A549 (cell line): Measurements from ENCODE around the gene RPS10. TPM values are rescaled to one million over a fixed set of nuclear protein-coding genes. Genes with fewer than 3 reads are reported as not detected.

ENCODE experiments used
- ATAC-seq, 2 experiments: fragments of 200-7000 bp in 1 of 2; fragments of >200 bp in 1 of 2; cut with Nextera tagmentation in 1 of 2; cut with Tn5 transposase in 1 of 2; 3 replicates each; pipeline versions ENCODE4 v1.8.0 to v1.9.1; 2018 to 2020; ENCODE audit warnings: mild to moderate bottlenecking in 1 of 2, moderate library complexity in 1 of 2
- CTCF ChIA-PET: fragments of 300-600 bp; sonication (Branson Sonifier 250); formaldehyde crosslinking; extraction: SDS; loops from one replicate; lab custom pipeline; 2021; ENCODE audit warnings: antibody characterized with exemption, inconsistent platforms; lab: Yijun Ruan, JAX
- POLR2A ChIA-PET: fragments of 350-600 bp; formaldehyde crosslinking; extraction: SDS; loops from one replicate; lab custom pipeline; 2021; ENCODE audit warnings: antibody characterized with exemption, inconsistent platforms; lab: Yijun Ruan, JAX
- DNase-seq, 2 experiments: peaks; one replicate each; pipeline versions ENCODE4 v3.0.0 to v3.0.0-alpha.2; 2011 to 2016; ENCODE audit warnings: low read depth in 1 of 2, low spot score in 1 of 2
- FAIRE-seq: peaks from 2 replicates; lab custom pipeline; 2011; peaks lifted over from hg19 to GRCh38; lab: Jason Lieb, UNC
- H3K27ac ChIP-seq, 2 experiments: fragments of >200 bp; sonication (Bioruptor Twin); formaldehyde crosslinking; 3 replicates each; pipeline ENCODE4 v1.5.1; 2016 to 2017
- H3K4me1 ChIP-seq: fragments of >200 bp; sonication (Bioruptor Twin); formaldehyde crosslinking; 3 replicates; pipeline ENCODE4 v1.6.1; 2016
- H3K4me2 ChIP-seq: fragments of >200 bp; sonication (Bioruptor Twin); formaldehyde crosslinking; 3 replicates; pipeline ENCODE4 v1.6.1; 2016
- H3K4me3 ChIP-seq: fragments of >200 bp; sonication (Bioruptor Twin); formaldehyde crosslinking; 3 replicates; pipeline ENCODE4 v1.5.1; 2016
- H3K9me3 ChIP-seq: fragments of >200 bp; sonication (Bioruptor Twin); formaldehyde crosslinking; 3 replicates; pipeline ENCODE4 v1.6.1; 2016
- CBX8 ChIP-seq: fragments of 200-600 bp; sonication (generic); IDR thresholded peaks from 2 replicates; pipeline ENCODE4 v1.6.1; 2016
- CHD4 ChIP-seq: fragments of 200-600 bp; sonication (generic); IDR thresholded peaks from 2 replicates; pipeline ENCODE4 v1.6.1; 2016; ENCODE audit warnings: antibody characterized with exemption, mild to moderate bottlenecking, borderline replicate concordance
- FOSL2 ChIP-seq, 2 experiments: fragments of 450-650 bp in 1 of 2; fragments of >200 bp in 1 of 2; sonication (Bioruptor Twin) in 1 of 2; formaldehyde crosslinking; IDR thresholded peaks; 2 replicates each; pipeline versions ENCODE4 v1.5.0 to v1.6.1; 2016 to 2020; ENCODE audit warnings: mild to moderate bottlenecking in 1 of 2, moderate library complexity in 1 of 2
- HOXA7 ChIP-seq: fragments of 250-450 bp; sonication (Bioruptor Pico); IDR thresholded peaks from 2 replicates; pipeline ENCODE4 v1.5.0; 2020; ENCODE audit warnings: mild to moderate bottlenecking, moderate library complexity
- HOXB13 ChIP-seq: fragments of 250-450 bp; sonication (Bioruptor Pico); IDR thresholded peaks from 2 replicates; pipeline ENCODE4 v1.5.0; 2020; ENCODE audit warnings: low read depth, mild to moderate bottlenecking, moderate library complexity
- KDM5A ChIP-seq: fragments of 200-600 bp; sonication (generic); IDR thresholded peaks from 2 replicates; pipeline ENCODE4 v1.6.1; 2016; ENCODE audit warnings: antibody characterized with exemption, mild to moderate bottlenecking
- MYC ChIP-seq: IDR thresholded peaks from 2 replicates; pipeline ENCODE4 v1.6.1; 2012; ENCODE audit warnings: mild to moderate bottlenecking, inconsistent platforms, low read length, improper control_type of control experiment, borderline replicate concordance
- POLR2A ChIP-seq: IDR thresholded peaks from 2 replicates; pipeline ENCODE4 v1.6.1; 2012; ENCODE audit warnings: mild to moderate bottlenecking, low read length
- RARB ChIP-seq: fragments of 250-450 bp; sonication (Bioruptor Pico); IDR thresholded peaks from 2 replicates; pipeline ENCODE4 v1.8.0; 2021; ENCODE audit warnings: mild to moderate bottlenecking, moderate library complexity
- RNF2 ChIP-seq: fragments of 200-600 bp; sonication (generic); IDR thresholded peaks from 2 replicates; pipeline ENCODE4 v1.6.1; 2016; ENCODE audit warnings: low read depth, mild to moderate bottlenecking, antibody characterized with exemption, moderate library complexity, borderline replicate concordance
- SMC3 ChIP-seq: fragments of >200 bp; sonication (Bioruptor Twin); formaldehyde crosslinking; IDR thresholded peaks from 3 replicates; pipeline ENCODE4 v1.6.1; 2018; ENCODE audit warnings: inconsistent platforms
- SREBF2 ChIP-seq: fragments of 450-650 bp; IDR thresholded peaks from 2 replicates; pipeline ENCODE4 v1.6.1; 2014; ENCODE audit warnings: mild to moderate bottlenecking, moderate library complexity
- ZFP36 ChIP-seq: fragments of 450-650 bp; IDR thresholded peaks from 2 replicates; pipeline ENCODE4 v1.6.1; 2014; ENCODE audit warnings: borderline replicate concordance; ENCODE audit not compliant: partially characterized antibody
- ZNF302 ChIP-seq: fragments of 250-450 bp; sonication (Bioruptor Pico); IDR thresholded peaks from 2 replicates; pipeline ENCODE4 v1.9.0; 2021; ENCODE audit warnings: inconsistent platforms, mild to moderate bottlenecking, moderate library complexity
- ZSCAN20 ChIP-seq: fragments of 250-450 bp; sonication (Bioruptor Pico); IDR thresholded peaks from 2 replicates; pipeline ENCODE4 v1.8.0; 2022; ENCODE audit warnings: mild to moderate bottlenecking, moderate library complexity
- WGBS: methylation state at CpG from one replicate; pipeline ENCODE4 v1.1.6; 2017; ENCODE audit errors: missing lambda C conversion rate; 5-methylcytosine and 5-hydroxymethylcytosine counted together
- polyA plus RNA-seq, 4 experiments: library from polyadenylated mRNA; depleted of rRNA in 3 of 4; stranded (reverse); fragments of >200 nt; fragmentation: RNase III in 1 of 4; extraction: RNeasy Plus Mini Kit Qiagen cat#74134 plus additional on column Dnase treatment in 1 of 4; gene quantifications; 2 replicates in 3 of 4; 3 replicates in 1 of 4; pipeline ENCODE4 v1.2.3, GENCODE V29; 2011 to 2017
- TF ChIP-seq, protein P1 (sequence below): fragments of 250-450 bp; sonication (Bioruptor Pico); IDR thresholded peaks from 2 replicates; pipeline ENCODE4 v1.5.0; 2020; ENCODE audit warnings: low read depth, mild to moderate bottlenecking, moderate library complexity
- TF ChIP-seq, protein P2 (sequence below): fragments of >200 bp; sonication (Bioruptor Twin); formaldehyde crosslinking; IDR thresholded peaks from 3 replicates; pipeline ENCODE4 v1.6.1; 2016
- TF ChIP-seq, protein P3 (sequence below): fragments of 150-350 bp; IDR thresholded peaks from 2 replicates; pipeline ENCODE4 v1.6.1; 2014; ENCODE audit warnings: low read depth, mild to moderate bottlenecking, low read length
- TF ChIP-seq, protein P4 (sequence below): IDR thresholded peaks from 2 replicates; pipeline ENCODE4 v1.6.1; 2012

Gene RPS10
- polyA plus RNA-seq, 2 of the 4 experiments (the other 2 are of a cell fraction) = 1,532 to 1,783 TPM

DNA sequence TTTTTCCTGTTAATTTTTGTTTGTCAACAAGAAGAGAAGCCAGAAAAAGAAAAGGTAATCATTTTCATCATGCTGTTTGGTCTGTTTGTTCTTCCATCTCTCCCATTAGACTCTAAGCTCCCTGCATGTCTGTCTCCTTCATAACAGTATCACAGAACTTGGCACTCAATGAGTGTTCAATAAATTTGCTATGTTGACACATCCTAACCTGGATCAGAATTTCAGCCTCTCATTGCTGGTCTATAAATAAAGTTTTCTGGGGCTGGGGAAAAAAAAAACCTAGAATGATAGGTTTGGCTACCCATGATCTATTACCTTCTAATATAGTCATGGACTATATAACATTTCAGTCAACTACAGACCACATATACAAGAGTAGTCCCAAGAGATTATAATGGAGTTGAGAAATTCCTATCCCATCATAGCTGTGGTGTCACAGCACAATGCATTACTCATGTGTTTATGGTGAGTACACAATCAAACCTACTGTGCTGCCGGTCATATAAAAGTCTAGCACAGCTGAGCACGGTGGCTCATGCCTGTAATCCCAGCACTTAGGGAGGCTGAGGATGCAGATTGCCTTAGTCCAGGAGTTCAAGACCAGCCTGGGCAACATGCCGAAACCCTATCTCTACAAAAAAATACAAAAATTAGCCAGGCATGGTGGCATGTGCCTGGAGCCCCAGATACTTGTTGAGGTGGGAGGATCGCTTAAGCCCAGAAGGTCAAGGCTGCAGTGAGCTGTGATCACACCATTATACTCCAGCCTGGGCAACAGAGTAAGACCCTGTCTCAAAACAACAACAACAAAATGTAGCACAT, 39.3 kb downstream of the RPS10 start:
- ATAC-seq = peak; percentile 57 to 68; a peak in 4 of 6 replicates
- H3K9me3 ChIP-seq = no peaks in the 10 kb centered on the region
- 0 out of 6 replicates have a peak overlapping the region, but pooled peaks of 1 of the 2 experiments have one; percentile 40 for H3K27ac ChIP-seq
- H3K4me3 ChIP-seq = no peak overlapping the region
- TF ChIP-seq FOSL2 (IDR thresholded peaks at IDR 0.05) (no peak), FOSL2 (CRISPR knock-in tag; IDR thresholded peaks at IDR 0.05) (peak; percentile 18; the same call in 1 of the 2 replicates), SMC3 (no peak), KDM5A (no peak), SREBF2 (no peak), RARB (CRISPR knock-in tag) (no peak)
- TF ChIP-seq, protein P1, sequence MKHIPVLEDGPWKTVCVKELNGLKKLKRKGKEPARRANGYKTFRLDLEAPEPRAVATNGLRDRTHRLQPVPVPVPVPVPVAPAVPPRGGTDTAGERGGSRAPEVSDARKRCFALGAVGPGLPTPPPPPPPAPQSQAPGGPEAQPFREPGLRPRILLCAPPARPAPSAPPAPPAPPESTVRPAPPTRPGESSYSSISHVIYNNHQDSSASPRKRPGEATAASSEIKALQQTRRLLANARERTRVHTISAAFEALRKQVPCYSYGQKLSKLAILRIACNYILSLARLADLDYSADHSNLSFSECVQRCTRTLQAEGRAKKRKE (CRISPR knock-in tag) = no peak
- peak in 1 of 2 experiments; percentile 45 for DNase-seq
- POLR2A ChIA-PET = no interaction called here
- peak overlapping the region; percentile 23; the same call in 1 of the 3 replicates for H3K4me2 ChIP-seq
- peaks cover 36% of the 10 kb centered on the region for H3K4me1 ChIP-seq
- CTCF ChIA-PET = interaction anchor here (0.7 to 2.4 kb wide), 5 partner anchors 8 to 223 kb away, joined by 3 to 7 read pairs (median 3); no protein-coding TSS in a partner anchor
- FAIRE-seq = no peak
- WGBS = 56% methylated on average over 4 of the region's 4 CpGs

DNA sequence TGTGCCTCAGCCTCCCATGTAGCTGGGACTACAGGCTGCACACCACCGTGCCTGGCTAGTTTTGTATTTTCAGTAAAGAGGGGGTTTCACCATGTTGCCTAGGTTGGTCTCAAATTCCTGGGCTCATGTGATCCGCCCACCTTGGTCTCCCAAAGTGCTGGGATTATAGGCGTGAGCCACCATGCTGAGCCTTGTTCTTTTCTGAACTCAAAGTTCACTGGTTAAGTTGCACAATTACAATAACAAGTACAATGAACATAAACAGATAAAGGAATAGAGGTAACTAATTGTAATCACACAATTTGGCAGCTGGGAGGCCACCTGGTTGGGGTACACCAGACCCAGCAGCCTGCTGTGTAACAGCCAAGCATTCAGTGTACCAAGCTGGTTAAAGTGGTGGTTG, 40.1 kb downstream of the RPS10 start:
- no peak overlapping the region for H3K4me2 ChIP-seq
- DNase-seq (no peak), FAIRE-seq (no peak), ATAC-seq (no peak)
- ChIA-PET CTCF (interaction anchor here (2.4 kb wide), 1 partner anchor 189 kb away, joined by 7 read pairs; no protein-coding TSS in a partner anchor), POLR2A (no interaction called here)
- WGBS = 85% methylated on average over 3 of the region's 3 CpGs
- H3K4me1 ChIP-seq = peaks cover 36% of the 10 kb centered on the region
- no peaks in the 10 kb centered on the region for H3K9me3 ChIP-seq
- no peak for TF ChIP-seq CHD4
- no peak for TF ChIP-seq ZNF302 (CRISPR knock-in tag)
- TF ChIP-seq HOXB13 (CRISPR knock-in tag) = no peak
- no peak for TF ChIP-seq KDM5A
- TF ChIP-seq ZSCAN20 (CRISPR knock-in tag) = no peak
- H3K27ac ChIP-seq = no peak overlapping the region
- no peak overlapping the region for H3K4me3 ChIP-seq

DNA sequence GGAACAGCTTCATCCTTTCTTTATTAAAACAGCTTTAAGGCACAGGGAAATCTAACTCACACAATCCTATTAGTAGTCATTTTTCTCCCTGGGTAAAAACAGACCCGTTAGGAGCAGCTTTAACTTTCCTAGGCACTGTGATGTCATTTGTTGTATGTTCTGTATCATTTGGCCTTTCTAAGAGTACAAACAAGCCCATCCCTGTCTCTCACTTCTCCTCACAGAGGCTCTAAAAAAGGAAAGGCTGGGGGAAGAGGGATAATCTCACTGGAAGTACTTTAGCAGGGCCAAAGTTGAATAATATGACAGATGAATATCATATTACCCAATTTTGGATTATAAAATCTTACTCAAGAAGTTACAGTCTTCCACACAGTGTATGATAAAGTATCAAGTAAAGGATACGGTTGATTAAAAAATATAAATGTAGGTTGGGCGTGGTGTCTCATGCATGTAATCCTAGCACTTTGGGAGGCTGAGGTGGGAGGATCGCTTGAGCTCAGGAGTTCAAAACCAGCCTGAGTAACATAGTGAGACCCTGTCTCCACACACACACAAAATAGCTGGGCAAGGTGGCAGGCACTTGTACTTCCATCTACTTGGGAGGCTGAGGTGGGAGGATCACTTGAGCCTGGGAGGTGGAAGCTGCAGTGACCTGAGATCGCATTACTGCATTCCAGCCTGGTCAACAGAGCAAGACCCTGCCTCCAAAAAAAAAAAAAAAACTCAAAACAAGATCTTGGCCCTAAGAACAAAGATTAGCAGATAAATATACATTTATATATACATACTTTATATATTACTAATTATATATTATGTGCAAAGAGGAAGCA, 41.3 kb downstream of the RPS10 start:
- no peak for FAIRE-seq
- 83% methylated on average over 5 of the region's 5 CpGs for WGBS
- ChIA-PET POLR2A (no interaction called here), CTCF (interaction anchor here (0.9 to 1.8 kb wide), 2 partner anchors 8 to 135 kb away, joined by 4 to 8 read pairs; partner anchors contain the start of gene NUDT3)
- TF ChIP-seq ZFP36 (no peak), RNF2 (no peak), HOXA7 (CRISPR knock-in tag) (no peak)
- Histone ChIP-seq H3K27ac (no peak overlapping the region), H3K4me2 (no peak overlapping the region), H3K4me1 (peaks cover 29% of the 10 kb centered on the region; the same call in 2 of the 3 replicates), H3K4me3 (no peak overlapping the region), H3K9me3 (no peaks in the 10 kb centered on the region)
- ATAC-seq = no peak
- DNase-seq = no peak

DNA sequence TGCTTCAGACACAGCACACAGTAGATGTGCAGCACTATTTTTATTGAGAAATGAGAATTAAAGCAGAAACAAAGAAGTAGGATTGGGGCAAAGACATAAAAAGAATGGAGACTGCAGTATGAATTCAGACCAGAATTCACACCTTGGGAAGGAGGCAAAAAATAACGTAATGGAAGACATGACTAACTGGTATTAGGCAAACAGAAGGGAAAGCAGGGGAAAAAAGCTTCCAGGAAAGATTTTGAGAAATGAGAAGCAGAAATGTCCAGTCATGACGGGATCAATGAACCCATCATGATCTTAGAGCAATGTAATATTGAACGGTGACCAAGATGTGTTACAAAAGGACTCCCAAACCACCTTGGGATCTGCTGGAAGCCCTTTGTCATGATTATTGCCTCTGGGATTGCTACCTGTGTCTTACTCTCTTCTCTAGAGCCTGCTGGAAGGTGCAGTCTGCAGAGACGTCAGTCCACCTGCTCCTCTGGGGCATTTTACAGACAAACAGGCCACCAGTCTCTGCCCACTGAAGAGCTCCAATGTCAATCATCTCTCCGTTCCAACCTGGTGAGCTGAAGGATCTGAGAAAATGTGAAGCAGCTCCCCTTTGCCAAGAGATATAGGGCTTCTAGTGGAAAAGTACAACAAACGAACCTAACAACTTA, 42.1 kb downstream of the RPS10 start:
- POLR2A ChIA-PET = interaction anchor here (0.6 kb wide), 2 partner anchors 140 to 201 kb away, joined by 3 to 4 read pairs; no protein-coding TSS in a partner anchor
- Histone ChIP-seq H3K4me3 (no peak overlapping the region), H3K27ac (peak overlapping the region in 1 of 2 experiments; percentile 35; a peak in 1 of 6 replicates), H3K4me2 (no peak overlapping the region), H3K4me1 (peaks cover 29% of the 10 kb centered on the region; the same call in 2 of the 3 replicates), H3K9me3 (no peaks in the 10 kb centered on the region)
- ATAC-seq = no peak
- CTCF ChIA-PET = interaction anchor here (0.6 to 1.8 kb wide), 4 partner anchors 9 to 427 kb away, joined by 3 to 8 read pairs (median 4); partner anchors contain the start of gene NUDT3
- 52% methylated on average over 6 of the region's 6 CpGs for WGBS
- DNase-seq = no peak
- FAIRE-seq = no peak
- TF ChIP-seq, protein P1 (CRISPR knock-in tag) = no peak
- TF ChIP-seq, protein P2, sequence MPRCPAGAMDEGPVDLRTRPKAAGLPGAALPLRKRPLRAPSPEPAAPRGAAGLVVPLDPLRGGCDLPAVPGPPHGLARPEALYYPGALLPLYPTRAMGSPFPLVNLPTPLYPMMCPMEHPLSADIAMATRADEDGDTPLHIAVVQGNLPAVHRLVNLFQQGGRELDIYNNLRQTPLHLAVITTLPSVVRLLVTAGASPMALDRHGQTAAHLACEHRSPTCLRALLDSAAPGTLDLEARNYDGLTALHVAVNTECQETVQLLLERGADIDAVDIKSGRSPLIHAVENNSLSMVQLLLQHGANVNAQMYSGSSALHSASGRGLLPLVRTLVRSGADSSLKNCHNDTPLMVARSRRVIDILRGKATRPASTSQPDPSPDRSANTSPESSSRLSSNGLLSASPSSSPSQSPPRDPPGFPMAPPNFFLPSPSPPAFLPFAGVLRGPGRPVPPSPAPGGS = no peak
- TF ChIP-seq ZNF302 (CRISPR knock-in tag) = no peak
- TF ChIP-seq, protein P3, sequence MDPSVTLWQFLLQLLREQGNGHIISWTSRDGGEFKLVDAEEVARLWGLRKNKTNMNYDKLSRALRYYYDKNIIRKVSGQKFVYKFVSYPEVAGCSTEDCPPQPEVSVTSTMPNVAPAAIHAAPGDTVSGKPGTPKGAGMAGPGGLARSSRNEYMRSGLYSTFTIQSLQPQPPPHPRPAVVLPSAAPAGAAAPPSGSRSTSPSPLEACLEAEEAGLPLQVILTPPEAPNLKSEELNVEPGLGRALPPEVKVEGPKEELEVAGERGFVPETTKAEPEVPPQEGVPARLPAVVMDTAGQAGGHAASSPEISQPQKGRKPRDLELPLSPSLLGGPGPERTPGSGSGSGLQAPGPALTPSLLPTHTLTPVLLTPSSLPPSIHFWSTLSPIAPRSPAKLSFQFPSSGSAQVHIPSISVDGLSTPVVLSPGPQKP = no peak
- TF ChIP-seq MYC = no peak
- TF ChIP-seq FOSL2 (IDR thresholded peaks at IDR 0.05) = no peak
- TF ChIP-seq FOSL2 (CRISPR knock-in tag; IDR thresholded peaks at IDR 0.05) = no peak
- TF ChIP-seq KDM5A = no peak
- TF ChIP-seq, protein P4, sequence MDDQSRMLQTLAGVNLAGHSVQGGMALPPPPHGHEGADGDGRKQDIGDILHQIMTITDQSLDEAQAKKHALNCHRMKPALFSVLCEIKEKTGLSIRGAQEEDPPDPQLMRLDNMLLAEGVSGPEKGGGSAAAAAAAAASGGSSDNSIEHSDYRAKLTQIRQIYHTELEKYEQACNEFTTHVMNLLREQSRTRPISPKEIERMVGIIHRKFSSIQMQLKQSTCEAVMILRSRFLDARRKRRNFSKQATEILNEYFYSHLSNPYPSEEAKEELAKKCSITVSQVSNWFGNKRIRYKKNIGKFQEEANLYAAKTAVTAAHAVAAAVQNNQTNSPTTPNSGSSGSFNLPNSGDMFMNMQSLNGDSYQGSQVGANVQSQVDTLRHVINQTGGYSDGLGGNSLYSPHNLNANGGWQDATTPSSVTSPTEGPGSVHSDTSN = no peak
- no peak for TF ChIP-seq CBX8
- TF ChIP-seq POLR2A = no peak
